ENCODE data around the gene FAM114A2.

FAM114A2 gene

GRCh38 chr5:153999995-154000394, 38.7 kb downstream of the FAM114A2 start:
- in situ Hi-C loops (cut with MboI; ENCODE audit: low sequenced_read_pairs, unreplicated experiment): no loop called here
- DNase-seq (ENCODE audit: low spot score): no peak
- TF ChIP-seq, protein P1, sequence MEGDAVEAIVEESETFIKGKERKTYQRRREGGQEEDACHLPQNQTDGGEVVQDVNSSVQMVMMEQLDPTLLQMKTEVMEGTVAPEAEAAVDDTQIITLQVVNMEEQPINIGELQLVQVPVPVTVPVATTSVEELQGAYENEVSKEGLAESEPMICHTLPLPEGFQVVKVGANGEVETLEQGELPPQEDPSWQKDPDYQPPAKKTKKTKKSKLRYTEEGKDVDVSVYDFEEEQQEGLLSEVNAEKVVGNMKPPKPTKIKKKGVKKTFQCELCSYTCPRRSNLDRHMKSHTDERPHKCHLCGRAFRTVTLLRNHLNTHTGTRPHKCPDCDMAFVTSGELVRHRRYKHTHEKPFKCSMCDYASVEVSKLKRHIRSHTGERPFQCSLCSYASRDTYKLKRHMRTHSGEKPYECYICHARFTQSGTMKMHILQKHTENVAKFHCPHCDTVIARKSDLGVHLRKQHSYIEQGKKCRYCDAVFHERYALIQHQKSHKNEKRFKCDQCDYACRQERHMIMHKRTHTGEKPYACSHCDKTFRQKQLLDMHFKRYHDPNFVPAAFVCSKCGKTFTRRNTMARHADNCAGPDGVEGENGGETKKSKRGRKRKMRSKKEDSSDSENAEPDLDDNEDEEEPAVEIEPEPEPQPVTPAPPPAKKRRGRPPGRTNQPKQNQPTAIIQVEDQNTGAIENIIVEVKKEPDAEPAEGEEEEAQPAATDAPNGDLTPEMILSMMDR (IDR thresholded peaks at IDR 0.05; ENCODE audit: borderline replicate concordance, control extremely low read depth, extremely low read depth, insufficient read depth, missing control alignments): no peak

GRCh38 chr5:153998768-153999167, 39.9 kb downstream of the FAM114A2 start:
- TF ChIP-seq, protein P1 (IDR thresholded peaks at IDR 0.05; ENCODE audit: borderline replicate concordance, control extremely low read depth, extremely low read depth, insufficient read depth, missing control alignments): no peak
- DNase-seq (ENCODE audit: low spot score): no peak
- in situ Hi-C loops (cut with MboI; ENCODE audit: low sequenced_read_pairs, unreplicated experiment): no loop called here

DNA sequence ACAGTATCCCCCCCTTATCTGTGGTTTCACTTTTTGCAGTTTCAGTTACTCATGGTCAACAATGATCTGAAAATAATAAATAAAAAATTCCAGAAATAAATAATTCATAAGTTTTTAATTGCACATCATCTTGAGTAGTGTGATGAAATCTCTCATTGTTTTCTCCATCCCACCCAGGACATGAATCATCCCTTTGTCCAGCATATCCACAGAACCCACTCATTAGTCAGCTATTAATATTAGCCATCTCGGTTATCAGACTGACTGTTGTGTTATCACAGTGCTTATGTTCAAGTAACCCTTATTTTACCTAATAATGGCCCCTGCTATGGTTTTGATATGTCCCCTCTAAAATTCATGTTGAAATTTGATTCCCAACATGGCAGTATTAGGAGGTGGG, 40.7 kb downstream of the FAM114A2 start:
- in situ Hi-C loops (cut with MboI; ENCODE audit: low sequenced_read_pairs, unreplicated experiment): no loop called here

GRCh38 chr5:153991168-153991567, 47.5 kb downstream of the FAM114A2 start:
- in situ Hi-C loops (cut with MboI; ENCODE audit: low sequenced_read_pairs, unreplicated experiment): no loop called here
- TF ChIP-seq, protein P1 (IDR thresholded peaks at IDR 0.05; ENCODE audit: borderline replicate concordance, control extremely low read depth, extremely low read depth, insufficient read depth, missing control alignments): no peak
- DNase-seq (ENCODE audit: low spot score): no peak

More for the DNA sequence above, 40.7 kb downstream of the FAM114A2 start:
- no peak for DNase-seq (ENCODE audit: low spot score)
- TF ChIP-seq, protein P1 (IDR thresholded peaks at IDR 0.05; ENCODE audit: borderline replicate concordance, control extremely low read depth, extremely low read depth, insufficient read depth, missing control alignments): no peak

GRCh38 chr5:153988510-153988909, 50.2 kb downstream of the FAM114A2 start:
- DNase-seq (ENCODE audit: low spot score): no peak
- in situ Hi-C loops (cut with MboI; ENCODE audit: low sequenced_read_pairs, unreplicated experiment): loop anchor here (10.0 kb wide), 1 partner anchor 196 kb away; no protein-coding TSS in a partner anchor
- TF ChIP-seq, protein P1 (IDR thresholded peaks at IDR 0.05; ENCODE audit: borderline replicate concordance, control extremely low read depth, extremely low read depth, insufficient read depth, missing control alignments): no peak

- in situ Hi-C loops (cut with MboI; ENCODE audit: low sequenced_read_pairs, unreplicated experiment): loop anchor here (10.0 kb wide), 1 partner anchor 198 kb away; no protein-coding TSS in a partner anchor
- no peak for DNase-seq (ENCODE audit: low spot score)
- TF ChIP-seq, protein P1 (IDR thresholded peaks at IDR 0.05; ENCODE audit: borderline replicate concordance, control extremely low read depth, extremely low read depth, insufficient read depth, missing control alignments): no peak
Measured at GRCh38 chr5:153987301-153987700, 51.4 kb downstream of the FAM114A2 start.
